Vagina (tissue), 2 donors: ENCODE results near the gene KDM6A. TPM values are rescaled to one million over a fixed set of nuclear protein-coding genes. Genes with fewer than 3 reads are reported as not detected.
"Not testable (repeated sequence)": the region's sequence is repeated elsewhere in the genome, so short reads cannot be mapped to it uniquely, and the experiment has no call there.

Experiments
- DNase-seq, 2 donors: peaks; one replicate each; pipeline ENCODE4 v3.0.0-alpha.2; 2017; ENCODE audit errors: extremely low spot score in 2 of 2
- H3K27ac ChIP-seq: fragments of 200-600 bp; sonication (generic); one replicate; pipeline ENCODE4 v1.5.1; 2019
- H3K27me3 ChIP-seq: fragments of 200-600 bp; sonication (generic); one replicate; pipeline ENCODE4 v1.5.1; 2019
- H3K36me3 ChIP-seq, 2 donors: fragments of 200-600 bp; sonication (generic); one replicate each; pipeline ENCODE4 v1.5.1; 2017 to 2019
- H3K4me1 ChIP-seq: fragments of 200-600 bp; sonication (generic); one replicate; pipeline ENCODE4 v1.5.1; 2019
- H3K4me3 ChIP-seq, 2 donors: fragments of 200-600 bp; sonication (generic); 1 replicate in 1 of 2; 2 replicates in 1 of 2; pipeline ENCODE4 v1.5.1; 2016 to 2019
- H3K9me3 ChIP-seq: fragments of 200-600 bp; sonication (generic); one replicate; pipeline ENCODE4 v1.5.1; 2019
- CTCF ChIP-seq, 3 experiments: fragments of 450-650 bp in 2 of 3; fragments of 200-600 bp in 1 of 3; sonication (generic) in 1 of 3; IDR thresholded peaks; one replicate each; pipeline ENCODE4 v1.5.1; 2017 to 2019; ENCODE audit warnings: antibody characterized with exemption in 3 of 3, mild to moderate bottlenecking in 2 of 3, moderate library complexity in 2 of 3
- POLR2A ChIP-seq, 2 donors: fragments of 450-650 bp; IDR thresholded peaks; one replicate each; pipeline ENCODE4 v1.6.1; 2017; ENCODE audit warnings: antibody characterized with exemption in 2 of 2, mild to moderate bottlenecking in 2 of 2, moderate library complexity in 2 of 2
- POLR2AphosphoS5 ChIP-seq, 2 donors: sonication (generic); formaldehyde crosslinking; IDR thresholded peaks; one replicate each; pipeline ENCODE4 v1.9.0; 2017; ENCODE audit warnings: antibody characterized with exemption in 2 of 2, mild to moderate bottlenecking in 2 of 2, low read depth in 1 of 2; ENCODE audit not compliant: insufficient read depth in 1 of 2
- intact Hi-C: fragments of 100-400 bp; cut with DNase I; formaldehyde crosslinking; loops from one replicate; pipeline ENCODE4 v1.15.1; 2023
- total RNA-seq: library from RNA; depleted of rRNA; stranded (reverse); fragments of >200 nt; gene quantifications from one replicate; pipeline ENCODE4 v1.2.3, GENCODE V29; 2016

Gene KDM6A
- total RNA-seq, 1 donor from 2014 or later = 44.2 TPM

GRCh38 chrX:44945736-44946135 lies 72.7 kb downstream of the KDM6A start:
- DNase-seq = no peak
- H3K9me3 ChIP-seq = no peaks in the 10 kb centered on the region
- H3K27ac ChIP-seq = no peak overlapping the region
- intact Hi-C loops = no loop called here
- H3K36me3 ChIP-seq = no peaks in the 10 kb centered on the region
- no peak overlapping the region for H3K4me3 ChIP-seq
- H3K4me1 ChIP-seq = peaks cover 20% of the 10 kb centered on the region
- TF ChIP-seq POLR2A (IDR thresholded peaks at IDR 0.05) (no peak), CTCF (IDR thresholded peaks at IDR 0.05) (no peak), POLR2AphosphoS5 (IDR thresholded peaks at IDR 0.05; ENCODE audit: insufficient read depth in 1 of 2, low read depth in 1 of 2) (no peak)
- no peaks in the 10 kb centered on the region for H3K27me3 ChIP-seq

- intact Hi-C loops = no loop called here
- DNase-seq = no peak
- Histone ChIP-seq H3K27ac (no peak overlapping the region), H3K4me1 (peaks cover 26% of the 10 kb centered on the region), H3K4me3 (no peak overlapping the region), H3K27me3 (no peaks in the 10 kb centered on the region), H3K36me3 (no peaks in the 10 kb centered on the region), H3K9me3 (no peaks in the 10 kb centered on the region)
- TF ChIP-seq POLR2AphosphoS5 (IDR thresholded peaks at IDR 0.05; ENCODE audit: insufficient read depth in 1 of 2, low read depth in 1 of 2) (no peak), CTCF (IDR thresholded peaks at IDR 0.05) (no peak), POLR2A (IDR thresholded peaks at IDR 0.05) (no peak)
These were observed 73.8 kb downstream of the KDM6A start for GRCh38 chrX:44946771-44947170.

GRCh38 chrX:44947995-44948394 lies 75.0 kb downstream of the KDM6A start:
- no peaks in the 10 kb centered on the region for H3K27me3 ChIP-seq
- no peak for DNase-seq
- intact Hi-C loops = no loop called here
- H3K27ac ChIP-seq = no peak overlapping the region
- H3K4me3 ChIP-seq = no peak overlapping the region
- no peaks in the 10 kb centered on the region for H3K36me3 ChIP-seq
- peaks cover 32% of the 10 kb centered on the region for H3K4me1 ChIP-seq
- no peaks in the 10 kb centered on the region for H3K9me3 ChIP-seq
- TF ChIP-seq POLR2A (IDR thresholded peaks at IDR 0.05) = no peak
- TF ChIP-seq CTCF (IDR thresholded peaks at IDR 0.05) = no peak
- no peak for TF ChIP-seq POLR2AphosphoS5 (IDR thresholded peaks at IDR 0.05; ENCODE audit: insufficient read depth in 1 of 2, low read depth in 1 of 2)

- DNase-seq = no peak
- Histone ChIP-seq H3K4me3 (no peak overlapping the region), H3K27ac (no peak overlapping the region), H3K9me3 (no peaks in the 10 kb centered on the region), H3K4me1 (peaks cover 37% of the 10 kb centered on the region), H3K27me3 (no peaks in the 10 kb centered on the region), H3K36me3 (no peaks in the 10 kb centered on the region)
- no peak for TF ChIP-seq CTCF (IDR thresholded peaks at IDR 0.05)
- no peak for TF ChIP-seq POLR2AphosphoS5 (IDR thresholded peaks at IDR 0.05; ENCODE audit: insufficient read depth in 1 of 2, low read depth in 1 of 2)
- intact Hi-C loops = no loop called here
These were observed 75.4 kb downstream of the KDM6A start for GRCh38 chrX:44948406-44948805.

GRCh38 chrX:44949125-44949524 lies 76.1 kb downstream of the KDM6A start:
- no peaks in the 10 kb centered on the region for H3K27me3 ChIP-seq
- DNase-seq = no peak
- intact Hi-C loops = no loop called here
- no peaks in the 10 kb centered on the region for H3K9me3 ChIP-seq
- TF ChIP-seq POLR2A (IDR thresholded peaks at IDR 0.05) (no peak), CTCF (IDR thresholded peaks at IDR 0.05) (no peak), POLR2AphosphoS5 (IDR thresholded peaks at IDR 0.05; ENCODE audit: insufficient read depth in 1 of 2, low read depth in 1 of 2) (no peak)
- H3K4me3 ChIP-seq = no peak overlapping the region
- H3K4me1 ChIP-seq = peaks cover 44% of the 10 kb centered on the region
- no peaks in the 10 kb centered on the region for H3K36me3 ChIP-seq
- H3K27ac ChIP-seq = no peak overlapping the region

GRCh38 chrX:44950471-44951366 lies 77.7 kb downstream of the KDM6A start:
- peaks cover 58% of the 10 kb centered on the region for H3K4me1 ChIP-seq
- intact Hi-C loops, H3K36me3 ChIP-seq: not testable (repeated sequence)

More at GRCh38 chrX:44950471-44951366, 77.7 kb downstream of the KDM6A start:
- H3K9me3 ChIP-seq, DNase-seq, H3K27ac ChIP-seq, H3K4me3 ChIP-seq, H3K27me3 ChIP-seq: not testable (repeated sequence)
